ENCODE results near the gene C2CD3. TPM values are rescaled to one million over a fixed set of nuclear protein-coding genes. Genes with fewer than 3 reads are reported as not detected.

The C2CD3 gene
- total and polyA plus RNA-seq, 9 of the 15 experiments (the other 6 are each of a cell fraction or from before 2014, with no cell fraction given) = 4.4 to 20.2 (median 15.4) TPM

- TF ChIP-seq ZBTB2 (IDR thresholded peaks at IDR 0.05) (peak; percentile 26), ZNF79 (CRISPR knock-in tag; IDR thresholded peaks at IDR 0.05; ENCODE audit: low read depth) (peak; percentile 49; the same call in 1 of the 2 replicates), ZNF3 (CRISPR knock-in tag; IDR thresholded peaks at IDR 0.05) (no peak), KDM5B (IDR thresholded peaks at IDR 0.05; ENCODE audit: insufficient replicate concordance, low read depth, low read length) (peak; percentile 97), ERF (CRISPR knock-in tag; IDR thresholded peaks at IDR 0.05) (peak; percentile 53; the same call in 1 of the 2 replicates), ZNF232 (CRISPR knock-in tag; IDR thresholded peaks at IDR 0.05) (peak; percentile 87; the same call in 1 of the 2 replicates), TAF9B (IDR thresholded peaks at IDR 0.05; ENCODE audit: partially characterized antibody) (peak; percentile 77), CHD7 (IDR thresholded peaks at IDR 0.05; ENCODE audit: low read depth, low read length) (no peak), TCF15 (CRISPR knock-in tag; IDR thresholded peaks at IDR 0.05) (peak; percentile 89), HCFC1 (IDR thresholded peaks at IDR 0.05; ENCODE audit: low read depth, low read length) (peak; percentile 29; the same call in 1 of the 2 replicates)
These were observed 187.6 kb downstream of the C2CD3 start (continued) for GRCh38 chr11:73982990-73983740.
